Activated CD4-positive, alpha-beta memory T cell treated with anti-CD3 and anti-CD28 coated beads for 36 hours (primary cell): ENCODE results near the gene PDK2. TPM values are rescaled to one million over a fixed set of nuclear protein-coding genes. Genes with fewer than 3 reads are reported as not detected.

Experiments
- CTCF ChIA-PET: fragments of 350-600 bp; sonication (Branson Sonifier 250); formaldehyde crosslinking; loops from one replicate; lab custom pipeline; 2021; ENCODE audit warnings: antibody characterized with exemption, inconsistent platforms; lab: Charles Lee
- POLR2A ChIA-PET: fragments of 350-600 bp; sonication (Branson Sonifier 250); formaldehyde crosslinking; loops from one replicate; lab custom pipeline; 2021; ENCODE audit warnings: antibody characterized with exemption; lab: Charles Lee
- DNase-seq: peaks from one replicate; pipeline ENCODE4 v3.0.0-alpha.2; 2020
- H3K27ac Mint-ChIP-seq: one replicate; pipeline ENCODE4 v1.8.0; 2021; ENCODE audit warnings: mixed read lengths
- H3K27me3 Mint-ChIP-seq: one replicate; pipeline ENCODE4 v1.8.0; 2021; ENCODE audit warnings: mixed read lengths
- H3K36me3 Mint-ChIP-seq: one replicate; pipeline ENCODE4 v1.8.0; 2021; ENCODE audit warnings: mixed read lengths
- H3K4me1 Mint-ChIP-seq: one replicate; pipeline ENCODE4 v1.8.0; 2021; ENCODE audit warnings: low read depth, mixed read lengths
- H3K4me3 Mint-ChIP-seq: one replicate; pipeline ENCODE4 v1.8.0; 2021; ENCODE audit warnings: mild to moderate bottlenecking, mixed read lengths
- H3K9me3 Mint-ChIP-seq: one replicate; pipeline ENCODE4 v1.8.0; 2021; ENCODE audit warnings: mixed read lengths
- intact Hi-C: fragments of 100-400 bp; cut with micrococcal nuclease; formaldehyde crosslinking; loops from one replicate; pipeline ENCODE4 v1.15.1; 2023
- total RNA-seq, 2 experiments: library from RNA; stranded (reverse); gene quantifications; one replicate each; pipeline ENCODE4 v1.2.3, GENCODE V29; 2021

The PDK2 gene
- total RNA-seq, 2 experiments from 2014 or later = 13.3 to 14.6 TPM

DNA sequence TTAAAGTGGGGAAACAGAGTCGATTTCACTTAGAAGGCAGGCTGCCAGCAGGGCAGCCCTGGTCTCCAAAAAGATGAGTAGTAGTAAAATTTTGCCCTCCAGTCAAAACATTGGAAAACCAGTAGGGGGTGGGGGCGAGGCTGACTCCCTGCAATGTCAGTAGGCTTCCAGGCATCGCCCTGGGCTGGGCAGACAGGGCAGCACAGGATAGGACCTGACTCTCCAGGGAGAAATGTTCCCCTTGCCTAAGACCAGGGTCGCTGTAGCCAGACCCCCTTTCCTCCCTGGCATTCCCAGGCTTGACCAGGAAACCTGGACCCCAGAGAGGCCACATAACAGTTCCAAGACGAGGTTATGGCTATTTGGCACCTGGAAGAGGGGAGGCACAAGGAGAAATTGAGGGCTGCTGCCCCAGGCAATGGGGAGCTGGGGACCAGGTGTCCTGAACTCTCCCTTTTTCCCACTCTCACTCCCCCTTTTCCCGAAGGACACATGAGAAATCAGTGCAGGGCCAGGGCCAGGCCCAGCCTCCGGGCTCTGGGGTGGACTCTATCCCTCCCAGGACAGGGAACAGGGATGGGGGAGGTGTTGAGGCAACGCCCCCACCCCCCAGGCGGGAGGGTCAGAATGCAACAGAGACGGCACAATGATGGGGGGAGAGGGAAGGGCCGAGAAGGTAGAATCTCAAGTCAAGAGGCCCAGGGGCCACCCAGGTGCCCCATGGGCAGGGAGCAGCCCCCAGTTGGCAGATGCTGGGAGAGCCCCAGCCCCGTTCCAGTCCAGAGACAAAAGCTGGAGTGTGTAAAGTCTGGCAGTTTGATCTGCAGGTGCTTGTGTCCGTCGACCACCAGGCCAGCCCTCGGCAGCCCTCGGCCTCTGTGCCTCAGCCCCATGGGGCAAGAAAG is 39.3 kb downstream of the PDK2 start:
- Mint-ChIP-seq H3K4me3 (no peak overlapping the region), H3K27me3 (peaks cover 6% of the 10 kb centered on the region), H3K9me3 (no peaks in the 10 kb centered on the region), H3K36me3 (peaks cover 46% of the 10 kb centered on the region), H3K4me1 (peaks cover 24% of the 10 kb centered on the region), H3K27ac (no peak overlapping the region)
- CTCF ChIA-PET = interaction anchor here (0.7 kb wide), 1 partner anchor 20 kb away, joined by 4 read pairs; no protein-coding TSS in a partner anchor
- intact Hi-C loops = no loop called here
- POLR2A ChIA-PET = no interaction called here
- no peak for DNase-seq

GRCh38 chr17:50135316-50136095 is 40.4 kb downstream of the PDK2 start:
- H3K27me3 Mint-ChIP-seq = peaks cover 4% of the 10 kb centered on the region
- no peak overlapping the region for H3K27ac Mint-ChIP-seq
- no peak overlapping the region for H3K4me3 Mint-ChIP-seq
- no peaks in the 10 kb centered on the region for H3K9me3 Mint-ChIP-seq
- DNase-seq = no peak
- CTCF ChIA-PET = interaction anchor here (1.3 to 2.1 kb wide), 2 partner anchors 18 to 26 kb away, joined by 3 to 9 read pairs; no protein-coding TSS in a partner anchor
- POLR2A ChIA-PET = interaction anchor here (1.3 kb wide), 1 partner anchor 26 kb away, joined by 3 read pairs; no protein-coding TSS in a partner anchor
- H3K4me1 Mint-ChIP-seq = peaks cover 31% of the 10 kb centered on the region
- H3K36me3 Mint-ChIP-seq = peaks cover 56% of the 10 kb centered on the region
- intact Hi-C loops = no loop called here

DNA sequence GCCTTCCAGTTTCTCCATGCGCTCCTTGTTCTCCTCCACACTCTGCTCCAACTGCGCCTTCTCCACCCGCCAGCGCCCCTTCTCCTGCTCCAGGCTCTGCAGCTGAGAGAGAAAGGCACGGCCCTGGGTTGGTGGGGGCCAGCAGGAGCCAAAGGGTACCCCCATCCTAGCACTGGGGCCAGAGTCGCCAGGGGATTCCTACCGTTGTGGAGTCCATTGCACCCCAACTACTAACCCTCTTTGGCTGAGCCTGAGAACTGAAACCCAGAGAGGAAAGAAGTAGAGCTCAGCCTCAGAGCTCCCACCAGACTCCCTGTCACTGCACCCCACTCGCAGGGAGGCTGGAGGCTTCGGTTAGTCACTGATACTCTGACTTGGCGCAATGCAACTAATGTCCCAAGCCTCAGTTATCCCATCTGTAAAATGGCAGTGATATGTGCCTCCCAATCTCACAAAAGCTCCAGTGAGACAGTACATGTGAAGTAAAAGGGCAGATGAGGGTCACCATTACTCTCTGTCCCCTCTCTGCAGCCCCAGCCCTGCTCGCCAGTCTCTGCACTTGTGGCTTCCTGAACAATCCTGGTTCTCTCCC is 41.0 kb downstream of the PDK2 start:
- CTCF ChIA-PET = interaction anchor here (0.6 to 2.1 kb wide), 4 partner anchors 19 to 96 kb away, joined by 3 to 9 read pairs (median 4); no protein-coding TSS in a partner anchor
- H3K27ac Mint-ChIP-seq = peak overlapping the region; percentile 11

GRCh38 chr17:50137042-50137441 is 41.9 kb downstream of the PDK2 start:
- Mint-ChIP-seq H3K4me1 (peaks cover 33% of the 10 kb centered on the region), H3K27me3 (no peaks in the 10 kb centered on the region), H3K4me3 (no peak overlapping the region), H3K27ac (no peak overlapping the region), H3K36me3 (peaks cover 67% of the 10 kb centered on the region), H3K9me3 (no peaks in the 10 kb centered on the region)
- intact Hi-C loops = no loop called here
- ChIA-PET CTCF (interaction anchor here (1.0 to 2.1 kb wide), 3 partner anchors 20 to 63 kb away, joined by 3 to 9 read pairs (median 5); no protein-coding TSS in a partner anchor), POLR2A (interaction anchor here (0.6 to 1.3 kb wide), 3 partner anchors 9 to 49 kb away, joined by 3 read pairs; no protein-coding TSS in a partner anchor)
- DNase-seq = no peak

More for the DNA sequence above, 41.0 kb downstream of the PDK2 start:
- H3K9me3 Mint-ChIP-seq = no peaks in the 10 kb centered on the region
- DNase-seq = no peak
- intact Hi-C loops = no loop called here
- no peak overlapping the region for H3K4me3 Mint-ChIP-seq
- peaks cover 60% of the 10 kb centered on the region for H3K36me3 Mint-ChIP-seq
- peaks cover 31% of the 10 kb centered on the region for H3K4me1 Mint-ChIP-seq
- H3K27me3 Mint-ChIP-seq = peaks cover 1% of the 10 kb centered on the region
- POLR2A ChIA-PET = interaction anchor here (1.1 to 1.3 kb wide), 2 partner anchors 26 to 48 kb away, joined by 3 read pairs; no protein-coding TSS in a partner anchor

- no peak overlapping the region for H3K4me3 Mint-ChIP-seq
- H3K27me3 Mint-ChIP-seq = no peaks in the 10 kb centered on the region
- peaks cover 49% of the 10 kb centered on the region for H3K4me1 Mint-ChIP-seq
- no peaks in the 10 kb centered on the region for H3K9me3 Mint-ChIP-seq
- CTCF ChIA-PET = interaction anchor here (0.8 to 3.9 kb wide), 18 partner anchors 9 to 158 kb away, joined by 3 to 48 read pairs (median 12); partner anchors contain the start of genes PPP1R9B, SAMD14 and SGCA
- intact Hi-C loops = no loop called here
- peaks cover 76% of the 10 kb centered on the region for H3K36me3 Mint-ChIP-seq
- DNase-seq = no peak
- POLR2A ChIA-PET = interaction anchor here (0.8 to 1.2 kb wide), 2 partner anchors 11 to 45 kb away, joined by 4 to 9 read pairs; partner anchors contain the start of gene PPP1R9B
- H3K27ac Mint-ChIP-seq = no peak overlapping the region
Measured at GRCh38 chr17:50139185-50139783, 44.1 kb downstream of the PDK2 start.

DNA sequence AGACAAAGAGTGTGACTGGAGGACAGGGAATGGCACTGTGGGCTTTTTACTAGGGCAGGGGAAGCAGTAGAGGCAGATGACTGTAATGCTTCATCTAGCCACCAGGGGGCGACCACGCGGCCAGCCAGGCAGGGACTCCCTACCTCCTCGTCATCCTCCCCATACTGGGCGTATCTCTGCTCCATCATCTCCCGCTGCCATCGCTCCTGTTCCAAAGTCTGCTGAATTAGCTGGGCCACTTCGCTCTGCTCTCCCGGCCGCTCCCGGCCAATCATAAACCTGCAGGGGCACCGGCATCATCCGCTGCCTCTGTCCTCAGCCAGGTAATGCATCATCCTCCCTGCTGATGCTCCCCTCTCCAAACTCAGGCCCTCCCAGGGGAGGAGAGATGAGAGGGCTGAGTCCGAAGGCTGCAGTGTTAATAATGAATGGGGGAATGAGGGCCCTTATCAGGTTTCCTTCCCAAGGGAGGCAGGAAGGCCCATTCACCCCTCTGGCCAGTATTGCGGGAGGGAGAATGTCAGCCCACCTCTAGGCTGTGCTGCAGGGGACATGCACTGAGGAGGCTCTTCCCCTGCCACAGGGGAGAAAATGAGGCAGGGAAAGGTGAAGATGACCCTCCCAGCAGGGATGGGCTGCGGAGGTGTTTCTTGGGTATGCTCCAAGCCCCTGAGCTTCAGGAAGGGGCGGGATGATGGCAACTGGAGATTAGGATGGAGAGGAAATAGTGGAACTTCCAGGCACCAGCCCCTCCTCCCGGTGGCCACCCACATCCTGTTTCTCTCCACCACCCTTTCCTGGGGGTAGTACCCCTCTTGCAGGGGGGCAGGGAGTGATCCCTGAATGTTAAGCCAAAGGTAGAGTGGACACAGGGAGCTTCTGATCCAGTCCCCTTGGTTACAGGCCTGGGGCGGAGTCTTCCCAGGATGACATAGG is 45.1 kb downstream of the PDK2 start:
- H3K4me3 Mint-ChIP-seq = peak overlapping the region; percentile 55
- no peaks in the 10 kb centered on the region for H3K9me3 Mint-ChIP-seq
- POLR2A ChIA-PET = interaction anchor here (1.0 to 1.2 kb wide), 4 partner anchors 8 to 206 kb away, joined by 3 to 9 read pairs (median 3); partner anchors contain the start of gene PPP1R9B
- peak; percentile 89 for DNase-seq
- peaks cover 81% of the 10 kb centered on the region for H3K36me3 Mint-ChIP-seq
- peak overlapping the region; percentile 77 for H3K27ac Mint-ChIP-seq
- H3K4me1 Mint-ChIP-seq = peaks cover 58% of the 10 kb centered on the region
- H3K27me3 Mint-ChIP-seq = no peaks in the 10 kb centered on the region
- intact Hi-C loops = loop anchor here (1.0 kb wide), 2 partner anchors 11 to 21 kb away; no protein-coding TSS in a partner anchor
- CTCF ChIA-PET = interaction anchor here (0.6 to 3.9 kb wide), 14 partner anchors 8 to 157 kb away, joined by 3 to 48 read pairs (median 13); partner anchors contain the start of genes PPP1R9B and SAMD14

DNA sequence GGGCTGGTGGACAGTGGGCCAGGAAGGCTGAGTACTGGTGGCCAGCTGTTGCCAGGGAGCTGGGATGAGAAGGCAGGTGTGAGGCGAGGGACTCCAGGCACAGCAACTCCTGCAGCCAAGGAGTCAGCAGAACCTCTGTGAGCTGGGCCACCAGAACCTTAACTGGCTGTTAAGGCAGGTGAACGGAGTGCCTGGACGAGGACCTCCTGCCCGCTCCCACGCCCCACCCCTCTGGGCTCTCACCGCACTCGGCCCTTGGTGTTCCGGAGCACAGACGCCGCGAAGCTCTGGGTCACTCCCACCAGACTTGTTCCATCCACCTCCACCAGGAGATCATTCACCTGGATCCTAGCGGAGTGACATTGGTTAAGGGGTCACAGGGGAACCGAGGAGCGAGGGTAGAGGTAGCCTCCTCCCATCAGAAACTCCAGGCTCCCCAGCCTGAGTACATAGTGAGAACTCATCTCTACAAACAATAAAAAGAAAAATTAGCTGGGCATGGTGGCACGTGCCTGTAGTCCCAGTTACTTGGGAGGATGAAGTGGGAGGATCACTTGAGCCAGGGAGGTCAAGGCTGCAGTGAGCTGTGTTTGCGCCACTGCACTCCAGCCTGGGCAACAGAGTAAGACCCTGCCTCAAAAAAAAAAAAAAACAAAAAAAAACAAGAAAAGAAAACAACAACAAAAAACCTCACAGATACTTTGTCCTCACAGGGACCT is 46.0 kb downstream of the PDK2 start:
- Mint-ChIP-seq H3K4me3 (peak overlapping the region; percentile 24), H3K9me3 (no peaks in the 10 kb centered on the region), H3K27ac (peak overlapping the region; percentile 77), H3K27me3 (no peaks in the 10 kb centered on the region), H3K4me1 (peaks cover 68% of the 10 kb centered on the region), H3K36me3 (peaks cover 81% of the 10 kb centered on the region)
- ChIA-PET CTCF (interaction anchor here (1.0 to 3.9 kb wide), 13 partner anchors 7 to 156 kb away, joined by 3 to 48 read pairs (median 14); partner anchors contain the start of genes PPP1R9B and SAMD14), POLR2A (interaction anchor here (1.0 to 1.2 kb wide), 3 partner anchors 9 to 205 kb away, joined by 3 read pairs; no protein-coding TSS in a partner anchor)
- intact Hi-C loops = no loop called here
- DNase-seq = no peak

DNA sequence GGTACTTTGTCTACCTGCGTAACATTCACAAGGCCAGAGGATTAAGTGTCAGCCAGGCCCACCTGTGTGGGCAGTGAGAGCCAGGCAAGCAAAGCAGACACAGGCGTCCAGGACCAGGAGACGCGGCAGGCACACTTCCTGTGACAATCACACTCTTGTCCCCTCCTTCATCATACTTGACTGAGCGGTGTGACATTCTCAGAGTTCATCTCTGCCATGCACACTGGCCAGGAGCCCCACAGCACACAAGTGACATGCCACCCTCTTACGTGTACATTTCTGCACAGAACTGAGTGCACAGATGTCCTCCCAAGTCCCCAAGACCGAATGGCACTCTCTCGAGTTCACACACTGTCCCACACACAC is 46.6 kb downstream of the PDK2 start:
- CTCF ChIA-PET = interaction anchor here (1.2 to 3.9 kb wide), 6 partner anchors 19 to 59 kb away, joined by 3 to 48 read pairs (median 10); no protein-coding TSS in a partner anchor
- H3K4me1 Mint-ChIP-seq = peaks cover 71% of the 10 kb centered on the region
- no peaks in the 10 kb centered on the region for H3K9me3 Mint-ChIP-seq
- H3K36me3 Mint-ChIP-seq = peaks cover 79% of the 10 kb centered on the region
- intact Hi-C loops = no loop called here
- POLR2A ChIA-PET = interaction anchor here (1.2 kb wide), 1 partner anchor 205 kb away, joined by 3 read pairs; no protein-coding TSS in a partner anchor
- H3K4me3 Mint-ChIP-seq = peak overlapping the region; percentile 10
- H3K27me3 Mint-ChIP-seq = no peaks in the 10 kb centered on the region
- H3K27ac Mint-ChIP-seq = peak overlapping the region; percentile 77
- DNase-seq = peak; percentile 37

DNA sequence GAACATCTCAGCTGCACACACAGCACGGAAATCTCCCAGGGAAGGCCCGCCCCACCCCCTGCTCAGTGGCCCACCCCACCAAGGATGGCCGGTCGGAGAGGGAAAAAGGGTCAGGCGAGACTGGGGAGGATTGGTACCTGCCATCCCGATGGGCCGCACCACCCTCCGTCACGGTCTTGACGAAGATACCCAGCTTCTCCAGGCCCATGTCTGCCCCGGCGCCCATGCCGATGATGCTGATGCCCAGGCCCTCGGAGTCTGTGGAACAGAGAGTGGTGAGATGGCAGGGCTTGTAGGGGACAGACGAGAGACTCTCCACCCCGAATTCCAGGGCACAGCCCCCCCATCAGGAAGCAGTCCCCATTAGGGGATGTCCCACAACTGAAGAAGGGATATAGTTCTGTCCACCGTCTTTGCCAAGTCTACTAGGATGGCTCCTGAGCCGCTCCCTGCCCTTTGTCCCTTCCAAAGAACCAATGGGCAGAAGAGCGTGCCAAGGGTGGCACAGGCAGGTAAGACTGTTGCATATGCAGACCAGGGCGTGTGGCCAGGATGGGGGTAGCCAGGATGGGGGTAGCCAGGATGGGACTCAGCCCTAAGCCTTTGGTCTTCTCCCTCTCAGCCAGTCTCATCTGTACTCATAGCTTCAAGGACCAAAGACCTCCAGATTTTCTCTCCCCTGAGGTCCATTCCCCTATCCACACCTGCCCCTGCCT is 48.5 kb downstream of the PDK2 start:
- CTCF ChIA-PET = interaction anchor here (0.6 to 1.7 kb wide), 3 partner anchors 13 to 26 kb away, joined by 3 to 5 read pairs (median 4); partner anchors contain the start of gene SAMD14
- DNase-seq = no peak
- no peaks in the 10 kb centered on the region for H3K27me3 Mint-ChIP-seq
- no peaks in the 10 kb centered on the region for H3K9me3 Mint-ChIP-seq
- H3K4me3 Mint-ChIP-seq = no peak overlapping the region
- H3K27ac Mint-ChIP-seq = peak overlapping the region; percentile 69
- POLR2A ChIA-PET = no interaction called here
- H3K36me3 Mint-ChIP-seq = peaks cover 77% of the 10 kb centered on the region
- peaks cover 80% of the 10 kb centered on the region for H3K4me1 Mint-ChIP-seq
- intact Hi-C loops = no loop called here
